ENCODE measurements around the gene TFR2.

TFR2 gene

GRCh38 chr7:100580466-100581283 is 60.7 kb downstream of the TFR2 start:
- TF ChIP-seq CTCF (IDR thresholded peaks at IDR 0.05) (no peak), ZFX (IDR thresholded peaks at IDR 0.05; ENCODE audit: borderline replicate concordance) (no peak)
- peak overlapping the region; percentile 23; the same call in 1 of the 2 replicates for H3K27ac ChIP-seq

DNA sequence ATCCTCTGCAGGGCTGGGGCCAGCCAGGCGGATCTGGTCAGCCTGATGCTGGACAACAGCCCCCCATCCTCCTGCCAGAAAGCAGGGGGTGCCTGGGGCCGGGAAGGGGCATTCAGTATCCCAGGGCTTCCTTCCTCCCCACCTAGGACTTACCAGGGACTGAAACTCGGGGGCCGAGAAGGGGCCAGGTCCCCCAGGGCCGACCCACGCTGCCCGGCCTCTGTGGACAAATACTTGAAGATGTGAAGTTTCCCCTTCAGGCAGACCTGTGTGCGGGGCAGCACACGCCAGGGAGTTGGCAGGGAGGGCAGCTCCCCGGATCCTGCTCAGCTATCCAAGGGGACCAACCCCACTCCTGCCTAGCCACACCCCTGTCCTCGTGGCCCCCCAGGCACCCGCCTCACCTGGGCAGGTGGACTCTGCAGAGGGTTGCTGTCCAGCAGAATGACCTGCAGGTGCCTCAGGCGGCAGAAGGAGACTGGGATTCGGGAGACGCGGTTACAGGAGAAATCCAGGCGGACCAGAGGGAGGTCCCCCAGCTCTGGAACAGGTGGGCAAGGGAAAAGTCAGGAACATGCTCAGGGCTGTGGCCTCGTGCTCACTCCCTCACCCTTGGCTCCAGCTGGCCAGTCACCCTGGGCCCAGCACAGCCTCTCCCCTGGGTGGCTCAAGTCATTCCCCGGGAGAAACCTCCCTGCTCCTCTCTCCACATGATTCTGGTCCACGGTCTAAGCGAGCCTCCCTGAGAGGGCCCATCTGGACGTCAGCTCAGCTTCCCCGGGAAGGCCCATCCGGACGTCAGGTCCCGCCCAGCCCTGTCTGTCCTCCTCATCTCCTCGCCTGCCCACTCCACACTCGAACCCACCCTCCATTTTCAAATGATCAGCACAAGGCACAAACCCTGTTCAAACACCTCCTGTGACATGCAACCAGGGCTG is 62.8 kb downstream of the TFR2 start:
- TF ChIP-seq CTCF (IDR thresholded peaks at IDR 0.05) = no peak
- no peak for TF ChIP-seq ZFX (IDR thresholded peaks at IDR 0.05; ENCODE audit: borderline replicate concordance)
- 0 out of 2 replicates have a peak overlapping the region, but pooled peaks have one; percentile 13 for H3K27ac ChIP-seq

DNA sequence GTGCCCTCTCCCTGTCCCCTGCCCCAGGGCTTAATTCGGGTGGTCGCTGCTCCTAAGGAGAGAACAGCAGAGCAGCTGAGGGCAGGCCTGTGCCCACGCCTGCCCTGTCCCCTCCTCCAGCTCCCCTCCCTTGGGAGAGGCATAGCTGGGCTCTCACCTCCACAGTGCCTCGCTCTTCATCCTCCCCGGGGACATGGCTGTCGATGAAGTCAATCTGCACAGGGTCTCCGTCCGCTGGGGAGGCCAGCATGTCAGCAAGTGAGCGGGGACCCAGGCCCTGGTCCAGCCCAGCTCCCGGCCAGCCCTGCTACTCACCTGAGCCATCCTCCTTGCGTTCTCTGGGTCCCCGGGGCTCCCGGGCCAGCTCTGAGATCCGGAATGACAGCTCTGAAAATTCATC is 63.8 kb downstream of the TFR2 start:
- H3K27ac ChIP-seq = 0 out of 2 replicates have a peak overlapping the region, but pooled peaks have one; percentile 13
- TF ChIP-seq CTCF (IDR thresholded peaks at IDR 0.05) (no peak), ZFX (IDR thresholded peaks at IDR 0.05; ENCODE audit: borderline replicate concordance) (no peak)

- H3K27ac ChIP-seq = no peak overlapping the region
- TF ChIP-seq ZFX (IDR thresholded peaks at IDR 0.05; ENCODE audit: borderline replicate concordance) (no peak), CTCF (IDR thresholded peaks at IDR 0.05) (no peak)
Observed at GRCh38 chr7:100577103-100577502, 64.2 kb downstream of the TFR2 start.

- no peak for TF ChIP-seq ZFX (IDR thresholded peaks at IDR 0.05; ENCODE audit: borderline replicate concordance)
- TF ChIP-seq CTCF (IDR thresholded peaks at IDR 0.05) = no peak
- peak overlapping the region; percentile 65; the same call in 1 of the 2 replicates for H3K27ac ChIP-seq
Observed at GRCh38 chr7:100576384-100576993, 64.9 kb downstream of the TFR2 start.

GRCh38 chr7:100575746-100576383 is 65.5 kb downstream of the TFR2 start:
- TF ChIP-seq ZFX (IDR thresholded peaks at IDR 0.05; ENCODE audit: borderline replicate concordance) (no peak), CTCF (IDR thresholded peaks at IDR 0.05) (no peak)
- peak overlapping the region; percentile 65 for H3K27ac ChIP-seq

All from 22Rv1 (cell line).